ENCODE results near the gene LRRFIP2. TPM values are rescaled to one million over a fixed set of nuclear protein-coding genes. Genes with fewer than 3 reads are reported as not detected.
"Not testable (repeated sequence)": the region's sequence is repeated elsewhere in the genome, so short reads cannot be mapped to it uniquely, and the experiment has no call there.

The LRRFIP2 gene
- total RNA-seq, 1 donor from 2014 or later, result 33.9 TPM

DNA sequence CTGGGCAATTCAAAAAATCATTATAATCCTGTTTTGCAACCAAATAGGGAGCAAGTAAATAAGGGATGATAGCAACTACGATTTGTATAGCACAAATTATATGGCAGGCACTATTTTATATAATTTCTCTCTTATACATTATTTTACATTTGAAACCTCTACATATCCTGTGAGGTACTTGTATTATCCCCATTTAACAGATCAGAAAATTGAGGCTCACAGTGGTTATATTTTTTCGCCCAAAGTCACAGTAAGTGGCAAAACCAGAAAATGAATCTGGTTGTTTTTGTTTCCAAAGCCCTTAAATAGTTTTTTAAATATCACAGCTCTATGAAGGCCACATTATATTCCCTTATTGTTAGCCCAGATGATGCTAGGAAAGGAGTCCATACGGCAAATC, 106.8 kb downstream of the LRRFIP2 start:
- no peak overlapping the region for H3K9ac ChIP-seq (ENCODE audit: low read depth in 1 of 3, low read length in 3 of 3)
- no peak overlapping the region for H3K4me3 ChIP-seq (ENCODE audit: low read length in 3 of 3)
- no peaks in the 10 kb centered on the region for H3K4me1 ChIP-seq (ENCODE audit: control insufficient read depth in 3 of 3, insufficient read depth in 3 of 3, low read length in 3 of 3)
- peaks cover 14 to 34% (median 34%) of the 10 kb centered on the region in 3 donors for H3K36me3 ChIP-seq (ENCODE audit: control insufficient read depth in 3 of 3, insufficient read depth in 3 of 3, low read length in 3 of 3)
- H3K9me3 ChIP-seq (ENCODE audit: control insufficient read depth in 3 of 3, low read length in 3 of 3), result no peaks in the 10 kb centered on the region
- H3K27ac ChIP-seq (ENCODE audit: low read depth, low read length), result no peak overlapping the region
- no peaks in the 10 kb centered on the region for H3K27me3 ChIP-seq (ENCODE audit: control insufficient read depth in 3 of 3, insufficient read depth in 3 of 3, low read length in 3 of 3)

DNA sequence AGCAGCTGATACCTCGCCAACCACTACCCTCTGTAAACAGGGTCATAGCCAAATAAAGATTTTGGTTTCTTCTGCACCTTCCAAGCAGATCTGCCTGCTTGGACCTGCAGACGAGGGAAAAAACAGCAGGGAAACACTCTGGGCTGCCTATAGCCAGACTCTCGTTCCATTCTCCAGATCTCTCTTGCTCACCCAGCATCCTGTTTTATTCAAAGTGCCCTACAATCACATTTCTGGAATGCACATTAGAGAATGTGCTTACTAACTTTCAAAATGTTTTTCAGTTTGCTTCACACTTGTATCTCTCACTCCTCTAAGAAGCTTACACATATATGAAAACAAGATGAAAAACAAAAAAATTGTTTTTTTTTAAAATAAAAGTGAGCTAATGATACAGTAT, 109.6 kb downstream of the LRRFIP2 start:
- Histone ChIP-seq H3K36me3 (ENCODE audit: control insufficient read depth in 3 of 3, insufficient read depth in 3 of 3, low read length in 3 of 3) (peaks cover 14 to 47% (median 41%) of the 10 kb centered on the region in 3 donors), H3K9ac (ENCODE audit: low read depth in 1 of 3, low read length in 3 of 3) (no peak overlapping the region), H3K27ac (ENCODE audit: low read depth, low read length) (no peak overlapping the region), H3K9me3 (ENCODE audit: control insufficient read depth in 3 of 3, low read length in 3 of 3) (no peaks in the 10 kb centered on the region), H3K27me3 (ENCODE audit: control insufficient read depth in 3 of 3, insufficient read depth in 3 of 3, low read length in 3 of 3) (no peaks in the 10 kb centered on the region), H3K4me3 (ENCODE audit: low read length in 3 of 3) (no peak overlapping the region), H3K4me1 (ENCODE audit: control insufficient read depth in 3 of 3, insufficient read depth in 3 of 3, low read length in 3 of 3) (no peaks in the 10 kb centered on the region)

GRCh38 chr3:37058117-37058516, 116.3 kb downstream of the LRRFIP2 start:
- H3K9ac ChIP-seq (ENCODE audit: low read depth in 1 of 3, low read length in 3 of 3), result no peak overlapping the region
- no peaks in the 10 kb centered on the region for H3K9me3 ChIP-seq (ENCODE audit: control insufficient read depth in 3 of 3, low read length in 3 of 3)
- no peak overlapping the region for H3K4me3 ChIP-seq (ENCODE audit: low read length in 3 of 3)
- H3K4me1 ChIP-seq (ENCODE audit: control insufficient read depth in 3 of 3, insufficient read depth in 3 of 3, low read length in 3 of 3), result peaks cover 14 to 20% (median 20%) of the 10 kb centered on the region in 3 donors
- no peaks in the 10 kb centered on the region for H3K27me3 ChIP-seq (ENCODE audit: control insufficient read depth in 3 of 3, insufficient read depth in 3 of 3, low read length in 3 of 3)
- peaks cover 6 to 35% (median 33%) of the 10 kb centered on the region in 3 donors for H3K36me3 ChIP-seq (ENCODE audit: control insufficient read depth in 3 of 3, insufficient read depth in 3 of 3, low read length in 3 of 3)
- no peak overlapping the region for H3K27ac ChIP-seq (ENCODE audit: low read depth, low read length)

DNA sequence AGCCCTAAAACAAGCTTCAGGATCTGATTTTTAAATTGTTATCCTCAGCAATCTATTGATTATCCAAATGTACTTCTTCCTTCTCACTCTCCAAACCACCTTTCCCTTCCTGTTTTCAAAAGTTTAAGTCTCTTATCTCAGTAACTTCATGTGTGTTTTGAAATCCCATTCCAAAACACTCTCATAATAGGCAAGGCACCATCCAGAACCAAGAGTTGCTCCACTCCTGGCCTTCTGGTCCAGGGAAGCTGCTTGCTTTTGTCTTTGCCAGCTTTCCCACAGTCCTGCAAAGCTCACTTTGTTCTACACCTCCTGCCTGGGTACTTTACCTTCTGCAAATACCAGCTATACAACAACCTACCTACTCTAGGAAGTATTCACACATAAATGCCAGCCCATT, 117.6 kb downstream of the LRRFIP2 start:
- Histone ChIP-seq H3K27ac (ENCODE audit: low read depth, low read length) (no peak overlapping the region), H3K9ac (ENCODE audit: low read depth in 1 of 3, low read length in 3 of 3) (no peak overlapping the region), H3K9me3 (ENCODE audit: control insufficient read depth in 3 of 3, low read length in 3 of 3) (no peaks in the 10 kb centered on the region), H3K27me3 (ENCODE audit: control insufficient read depth in 3 of 3, insufficient read depth in 3 of 3, low read length in 3 of 3) (no peaks in the 10 kb centered on the region), H3K36me3 (ENCODE audit: control insufficient read depth in 3 of 3, insufficient read depth in 3 of 3, low read length in 3 of 3) (peaks cover 5 to 27% (median 26%) of the 10 kb centered on the region in 3 donors), H3K4me3 (ENCODE audit: low read length in 3 of 3) (no peak overlapping the region), H3K4me1 (ENCODE audit: control insufficient read depth in 3 of 3, insufficient read depth in 3 of 3, low read length in 3 of 3) (peaks cover 14 to 23% (median 22%) of the 10 kb centered on the region in 3 donors)

- Histone ChIP-seq H3K4me1 (ENCODE audit: control insufficient read depth in 3 of 3, insufficient read depth in 3 of 3, low read length in 3 of 3) (peaks cover 16 to 28% (median 22%) of the 10 kb centered on the region in 3 donors), H3K36me3 (ENCODE audit: control insufficient read depth in 3 of 3, insufficient read depth in 3 of 3, low read length in 3 of 3) (peaks cover 12 to 39% (median 30%) of the 10 kb centered on the region in 3 donors), H3K27ac (ENCODE audit: low read depth, low read length) (peak overlapping the region; percentile 58)
- not testable (repeated sequence) for H3K9ac ChIP-seq (ENCODE audit: low read depth in 1 of 3, low read length in 3 of 3); H3K4me3 ChIP-seq (ENCODE audit: low read length in 3 of 3); H3K27me3 ChIP-seq (ENCODE audit: control insufficient read depth in 3 of 3, insufficient read depth in 3 of 3, low read length in 3 of 3); H3K9me3 ChIP-seq (ENCODE audit: control insufficient read depth in 3 of 3, low read length in 3 of 3)
Observed at GRCh38 chr3:37055077-37055476, 119.3 kb downstream of the LRRFIP2 start.

DNA sequence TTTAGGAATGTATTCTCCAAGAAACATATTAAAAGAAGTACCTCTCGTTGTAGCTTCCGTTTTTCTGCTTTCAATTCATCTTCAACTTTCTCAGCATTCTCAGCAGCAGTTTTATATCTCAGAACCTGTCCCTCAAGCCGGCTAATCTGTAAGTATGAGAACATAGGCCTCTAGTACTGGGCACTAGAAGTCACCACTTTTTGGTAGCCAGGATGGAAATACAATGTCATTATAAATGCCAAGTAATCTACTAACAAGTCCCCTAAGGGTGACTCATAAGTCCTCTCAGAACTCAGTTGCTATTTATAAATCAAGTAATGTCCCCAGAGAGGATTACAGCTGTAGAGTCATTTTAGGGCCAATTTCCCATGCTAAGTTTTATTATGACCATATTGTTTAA, 120.0 kb downstream of the LRRFIP2 start:
- H3K4me1 ChIP-seq (ENCODE audit: control insufficient read depth in 3 of 3, insufficient read depth in 3 of 3, low read length in 3 of 3), result peaks cover 18 to 31% (median 22%) of the 10 kb centered on the region in 3 donors
- H3K27ac ChIP-seq (ENCODE audit: low read depth, low read length), result peak overlapping the region; percentile 58
- H3K4me3 ChIP-seq (ENCODE audit: low read length in 3 of 3), result peak overlapping the region in 1 of 3 donors; percentile 9
- no peaks in the 10 kb centered on the region for H3K27me3 ChIP-seq (ENCODE audit: control insufficient read depth in 3 of 3, insufficient read depth in 3 of 3, low read length in 3 of 3)
- H3K9ac ChIP-seq (ENCODE audit: low read depth in 1 of 3, low read length in 3 of 3), result no peak overlapping the region
- H3K36me3 ChIP-seq (ENCODE audit: control insufficient read depth in 3 of 3, insufficient read depth in 3 of 3, low read length in 3 of 3), result peaks cover 12 to 46% (median 37%) of the 10 kb centered on the region in 3 donors
- H3K9me3 ChIP-seq (ENCODE audit: control insufficient read depth in 3 of 3, low read length in 3 of 3), result no peaks in the 10 kb centered on the region

DNA sequence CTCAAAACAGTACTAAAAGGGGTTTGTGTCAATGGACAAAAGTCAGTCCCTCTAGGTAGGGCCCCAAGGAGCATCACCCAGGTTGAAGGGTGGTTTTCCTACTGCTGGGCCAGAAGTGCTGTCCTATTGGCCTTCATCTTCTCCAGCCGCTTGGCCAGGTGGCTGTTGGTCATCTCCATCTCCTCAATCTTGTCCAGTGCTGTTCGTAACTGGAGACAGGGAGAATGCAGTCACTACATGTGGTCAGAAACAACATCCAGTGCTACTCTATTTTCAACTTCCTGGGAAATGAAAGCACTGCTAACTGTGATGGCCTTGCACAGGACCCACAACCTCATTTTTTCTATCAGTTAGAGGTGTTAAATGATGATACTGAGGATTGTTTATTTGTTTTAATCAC, 120.6 kb downstream of the LRRFIP2 start:
- H3K4me3 ChIP-seq (ENCODE audit: low read length in 3 of 3), result no peak overlapping the region
- peaks cover 18 to 31% (median 22%) of the 10 kb centered on the region in 3 donors for H3K4me1 ChIP-seq (ENCODE audit: control insufficient read depth in 3 of 3, insufficient read depth in 3 of 3, low read length in 3 of 3)
- no peaks in the 10 kb centered on the region for H3K9me3 ChIP-seq (ENCODE audit: control insufficient read depth in 3 of 3, low read length in 3 of 3)
- peak overlapping the region; percentile 58 for H3K27ac ChIP-seq (ENCODE audit: low read depth, low read length)
- H3K36me3 ChIP-seq (ENCODE audit: control insufficient read depth in 3 of 3, insufficient read depth in 3 of 3, low read length in 3 of 3), result peaks cover 17 to 52% (median 42%) of the 10 kb centered on the region in 3 donors
- H3K9ac ChIP-seq (ENCODE audit: low read depth in 1 of 3, low read length in 3 of 3), result no peak overlapping the region
- H3K27me3 ChIP-seq (ENCODE audit: control insufficient read depth in 3 of 3, insufficient read depth in 3 of 3, low read length in 3 of 3), result no peaks in the 10 kb centered on the region

DNA sequence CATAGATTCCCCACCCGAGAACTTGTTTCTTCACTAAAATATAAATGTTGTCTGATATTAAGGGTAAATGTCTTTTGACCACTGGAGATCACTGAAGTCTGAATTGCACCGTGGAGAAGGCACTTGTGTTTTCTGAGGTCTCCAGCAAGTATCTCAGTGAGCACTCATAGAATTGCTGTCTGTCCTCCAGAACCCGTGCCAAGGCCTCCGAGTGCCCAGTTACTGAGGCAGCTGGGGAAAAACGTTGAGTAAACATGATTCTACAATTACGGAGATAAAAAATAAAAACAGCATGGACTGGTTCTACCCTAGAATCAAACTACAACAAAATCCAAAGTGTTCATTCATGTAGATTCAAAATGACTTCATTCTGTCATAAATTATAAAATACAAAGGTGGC, 121.0 kb downstream of the LRRFIP2 start:
- peak overlapping the region; percentile 58 for H3K27ac ChIP-seq (ENCODE audit: low read depth, low read length)
- H3K4me1 ChIP-seq (ENCODE audit: control insufficient read depth in 3 of 3, insufficient read depth in 3 of 3, low read length in 3 of 3), result peaks cover 18 to 31% (median 22%) of the 10 kb centered on the region in 3 donors
- H3K36me3 ChIP-seq (ENCODE audit: control insufficient read depth in 3 of 3, insufficient read depth in 3 of 3, low read length in 3 of 3), result peaks cover 17 to 52% (median 42%) of the 10 kb centered on the region in 3 donors

GRCh38 chr3:37052860-37053259, 121.5 kb downstream of the LRRFIP2 start:
- Histone ChIP-seq H3K4me3 (ENCODE audit: low read length in 3 of 3) (no peak overlapping the region), H3K27ac (ENCODE audit: low read depth, low read length) (no peak overlapping the region), H3K9me3 (ENCODE audit: control insufficient read depth in 3 of 3, low read length in 3 of 3) (no peaks in the 10 kb centered on the region), H3K36me3 (ENCODE audit: control insufficient read depth in 3 of 3, insufficient read depth in 3 of 3, low read length in 3 of 3) (peaks cover 17 to 52% (median 42%) of the 10 kb centered on the region in 3 donors), H3K4me1 (ENCODE audit: control insufficient read depth in 3 of 3, insufficient read depth in 3 of 3, low read length in 3 of 3) (peaks cover 18 to 31% (median 22%) of the 10 kb centered on the region in 3 donors), H3K9ac (ENCODE audit: low read depth in 1 of 3, low read length in 3 of 3) (no peak overlapping the region), H3K27me3 (ENCODE audit: control insufficient read depth in 3 of 3, insufficient read depth in 3 of 3, low read length in 3 of 3) (no peaks in the 10 kb centered on the region)

More for the DNA sequence above, 121.0 kb downstream of the LRRFIP2 start:
- Histone ChIP-seq H3K9me3 (ENCODE audit: control insufficient read depth in 3 of 3, low read length in 3 of 3) (no peaks in the 10 kb centered on the region), H3K27me3 (ENCODE audit: control insufficient read depth in 3 of 3, insufficient read depth in 3 of 3, low read length in 3 of 3) (no peaks in the 10 kb centered on the region), H3K9ac (ENCODE audit: low read depth in 1 of 3, low read length in 3 of 3) (no peak overlapping the region), H3K4me3 (ENCODE audit: low read length in 3 of 3) (no peak overlapping the region)

DNA sequence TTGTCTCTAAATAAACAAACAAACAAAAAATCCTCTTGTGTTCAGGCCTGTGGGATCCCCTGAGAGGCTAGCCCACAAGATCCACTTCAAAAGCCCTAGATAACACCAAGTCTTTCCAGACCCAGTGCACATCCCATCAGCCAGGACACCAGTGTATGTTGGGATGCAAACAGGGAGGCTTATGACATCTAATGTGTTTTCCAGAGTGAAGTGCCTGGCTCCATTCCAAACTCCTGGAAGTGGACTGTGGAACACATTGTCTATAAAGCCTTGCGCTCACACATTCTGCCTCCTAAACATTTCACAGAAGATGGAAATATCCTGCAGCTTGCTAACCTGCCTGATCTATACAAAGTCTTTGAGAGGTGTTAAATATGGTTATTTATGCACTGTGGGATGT, 124.1 kb downstream of the LRRFIP2 start:
- Histone ChIP-seq H3K9ac (ENCODE audit: low read depth in 1 of 3, low read length in 3 of 3) (no peak overlapping the region), H3K4me1 (ENCODE audit: control insufficient read depth in 3 of 3, insufficient read depth in 3 of 3, low read length in 3 of 3) (peaks cover 17 to 26% (median 18%) of the 10 kb centered on the region in 3 donors), H3K4me3 (ENCODE audit: low read length in 3 of 3) (no peak overlapping the region), H3K36me3 (ENCODE audit: control insufficient read depth in 3 of 3, insufficient read depth in 3 of 3, low read length in 3 of 3) (peaks cover 19 to 58% (median 49%) of the 10 kb centered on the region in 3 donors), H3K9me3 (ENCODE audit: control insufficient read depth in 3 of 3, low read length in 3 of 3) (no peaks in the 10 kb centered on the region), H3K27ac (ENCODE audit: low read depth, low read length) (no peak overlapping the region), H3K27me3 (ENCODE audit: control insufficient read depth in 3 of 3, insufficient read depth in 3 of 3, low read length in 3 of 3) (no peaks in the 10 kb centered on the region)
